K562 (cell line): ENCODE measurements around the gene ELMO1. TPM values are rescaled to one million over a fixed set of nuclear protein-coding genes. Genes with fewer than 3 reads are reported as not detected.

Source experiments
- ATAC-seq: fragments of 200-7000 bp; cut with Tn5 transposase; 3 replicates; pipeline ENCODE4 v1.9.1; 2020; ENCODE audit warnings: moderate library complexity
- BruUV-seq: library from RNA; stranded (reverse); fragments of 400-500 nt; replicated peaks from 2 replicates; lab custom pipeline; 2021; lab: Mats Ljungman, UMichigan
- CTCF ChIA-PET: fragments of 300-600 bp; formaldehyde crosslinking; extraction: SDS; loops from one replicate; lab custom pipeline; 2021; ENCODE audit warnings: low intra/inter-chr PET ratio; lab: Yijun Ruan, JAX
- POLR2A ChIA-PET: fragments of 300-600, 350-650 bp; sonication (Branson Sonifier 250); formaldehyde crosslinking; extraction: SDS; loops from one replicate; lab custom pipeline; 2021; ENCODE audit warnings: antibody characterized with exemption, inconsistent platforms; lab: Yijun Ruan, JAX
- DNase-seq, 4 experiments: peaks; one replicate each; pipeline versions ENCODE4 v3.0.0 to v3.0.0-alpha.2; 2011 to 2018; ENCODE audit warnings: low spot score in 3 of 4, mixed read lengths in 3 of 4; ENCODE audit errors: extremely low read depth in 1 of 4
- FAIRE-seq: peaks from 2 replicates; lab custom pipeline; 2011; peaks lifted over from hg19 to GRCh38; lab: Jason Lieb, UNC
- H2AFZ ChIP-seq: 2 replicates; pipeline ENCODE4 v1.6.0; 2011; ENCODE audit warnings: low read depth, low read length, control low read depth, inconsistent platforms
- H3K27ac ChIP-seq: fragments of 200-600 bp; 3 replicates; pipeline ENCODE4 v1.8.0; 2011; ENCODE audit warnings: low read depth, mild to moderate bottlenecking, control low read depth, inconsistent platforms, low read length, moderate library complexity, mixed read lengths; ENCODE audit errors: extremely low read depth
- H3K27me3 ChIP-seq, 2 experiments: fragments of 300-600 bp in 1 of 2; 2 replicates in 1 of 2; 3 replicates in 1 of 2; pipeline versions ENCODE4 v1.6.0 to v1.8.0; 2011; ENCODE audit warnings: inconsistent platforms in 2 of 2, low read length in 2 of 2, mild to moderate bottlenecking in 1 of 2, mixed read lengths in 1 of 2, moderate library complexity in 1 of 2; ENCODE audit not compliant: control insufficient read depth in 2 of 2, insufficient read depth in 2 of 2
- H3K36me3 ChIP-seq: fragments of 300-600 bp; 3 replicates; pipeline ENCODE4 v1.8.0; 2011; ENCODE audit warnings: mild to moderate bottlenecking, low read length, inconsistent platforms; ENCODE audit not compliant: control insufficient read depth, insufficient read depth
- H3K4me1 ChIP-seq, 2 experiments: fragments of 200-600 bp in 1 of 2; replicated peaks in 1 of 2; 2 replicates in 1 of 2; 3 replicates in 1 of 2; pipeline versions ENCODE4 v1.5.1 to v1.8.0; 2011; ENCODE audit warnings: inconsistent platforms in 2 of 2, low read length in 2 of 2, mild to moderate bottlenecking in 1 of 2, mixed read lengths in 1 of 2, moderate library complexity in 1 of 2; ENCODE audit not compliant: control insufficient read depth in 2 of 2, insufficient read depth in 2 of 2
- H3K4me2 ChIP-seq: 2 replicates; pipeline ENCODE4 v1.6.1; 2011; ENCODE audit warnings: low read length, control low read depth, inconsistent platforms, mixed read lengths; ENCODE audit not compliant: insufficient read depth
- H3K4me3 ChIP-seq: fragments of 200-600 bp; sonication (generic), shearing (Covaris generic); 2 replicates; pipeline ENCODE4 v1.5.1; 2016; ENCODE audit warnings: control low read depth, inconsistent platforms
- H3K79me2 ChIP-seq: fragments of 200-600 bp; 3 replicates; pipeline ENCODE4 v1.8.0; 2011; ENCODE audit warnings: low read length, inconsistent platforms; ENCODE audit not compliant: control insufficient read depth, insufficient read depth
- H3K9ac ChIP-seq, 2 experiments: 2 replicates each; pipeline versions ENCODE4 v1.6.0 to v1.6.1; 2011; ENCODE audit warnings: low read depth in 2 of 2, low read length in 2 of 2, control low read depth in 1 of 2, inconsistent platforms in 1 of 2, mild to moderate bottlenecking in 1 of 2, mixed read lengths in 1 of 2; ENCODE audit not compliant: insufficient read depth in 1 of 2
- H3K9me1 ChIP-seq: one replicate; pipeline ENCODE4 v1.6.0; 2011; ENCODE audit warnings: inconsistent platforms, mild to moderate bottlenecking, low read length, moderate library complexity; ENCODE audit not compliant: control insufficient read depth, insufficient read depth
- H3K9me3 ChIP-seq: replicated peaks from 2 replicates; pipeline ENCODE4 v1.5.1; 2011; ENCODE audit warnings: low read depth, low read length, inconsistent platforms; ENCODE audit not compliant: control insufficient read depth, insufficient read depth
- H4K20me1 ChIP-seq: replicated peaks from 2 replicates; pipeline ENCODE4 v1.6.1; 2011; ENCODE audit warnings: low read length, inconsistent platforms, mixed read lengths; ENCODE audit not compliant: control insufficient read depth, insufficient read depth
- CCAR2 ChIP-seq: fragments of 200-400 bp; formaldehyde crosslinking; IDR thresholded peaks from 2 replicates; pipeline ENCODE4 v1.6.1; 2017; ENCODE audit warnings: mild to moderate bottlenecking, low read depth, low read length
- DACH1 ChIP-seq: fragments of 450-650 bp; IDR thresholded peaks from 2 replicates; pipeline ENCODE4 v1.6.1; 2018; ENCODE audit not compliant: partially characterized antibody
- HIVEP1 ChIP-seq: fragments of 250-450 bp; sonication (Bioruptor Pico); IDR thresholded peaks from 2 replicates; pipeline ENCODE4 v1.4.0; 2020; ENCODE audit warnings: mild to moderate bottlenecking
- SRSF3 ChIP-seq: fragments of 200-400 bp; formaldehyde crosslinking; IDR thresholded peaks from 2 replicates; pipeline ENCODE4 v1.6.1; 2016; ENCODE audit warnings: mild to moderate bottlenecking, low read length, moderate library complexity; ENCODE audit not compliant: insufficient read depth
- TRIM28 ChIP-seq: fragments of 450-650 bp; IDR thresholded peaks from 2 replicates; pipeline ENCODE4 v1.6.1; 2017
- USF1 ChIP-seq: sonication (generic); formaldehyde crosslinking; IDR thresholded peaks from 2 replicates; pipeline ENCODE4 v1.9.0; 2022; ENCODE audit warnings: mild to moderate bottlenecking, missing genetic modification reagents
- ZC3H8 ChIP-seq: fragments of 450-650 bp; IDR thresholded peaks from 2 replicates; pipeline ENCODE4 v1.6.1; 2017
- ZNF175 ChIP-seq: fragments of 200-800 bp; sonication (Bioruptor generic); IDR thresholded peaks from 2 replicates; pipeline ENCODE4 v1.6.1; 2016; ENCODE audit warnings: low read depth, mild to moderate bottlenecking, missing genetic modification characterization, missing compliant biosample characterization
- ZNF280A ChIP-seq: fragments of 450-650 bp; IDR thresholded peaks from 2 replicates; pipeline ENCODE4 v1.6.1; 2018; ENCODE audit warnings: mild to moderate bottlenecking, low read depth; ENCODE audit not compliant: partially characterized antibody
- WGBS: fragments of 100-300 bp; shearing (Covaris generic); methylation state at CpG from one replicate; pipeline ENCODE4 v1.1.6; 2016; ENCODE audit warnings: low coverage, mixed read lengths; ENCODE audit not compliant: insufficient coverage; ENCODE audit errors: missing lambda C conversion rate; 5-methylcytosine and 5-hydroxymethylcytosine counted together
- in situ Hi-C: fragments of 300-500 bp; cut with MboI; formaldehyde crosslinking; loops from 4 replicates; pipeline ENCODE4 v1.15.0; 2018; ENCODE audit warnings: inconsistent platforms, mixed read lengths
- intact Hi-C: fragments of 100-400 bp; cut with micrococcal nuclease; formaldehyde crosslinking; loops from 2 replicates; pipeline ENCODE4 v1.14.2; 2022
- polyA plus RNA-seq, 8 experiments: library from polyadenylated mRNA; depleted of rRNA in 4 of 8; stranded (reverse) in 5 of 8; unstranded in 3 of 8; fragments of >200 nt; fragmentation: Nextera tagmentation in 2 of 8; fragmentation: Illumina TruSeq in 1 of 8; extraction: Ambion mirVana in 2 of 8; extraction: Trizol in 1 of 8; gene quantifications; 2 replicates each; pipeline versions ENCODE4 v1.2.1 to v1.2.3, GENCODE V29; 2011 to 2014; ENCODE audit warnings: inconsistent platforms in 1 of 8, missing spikeins in 1 of 8
- total RNA-seq, 7 experiments: library from RNA; depleted of rRNA in 6 of 7; stranded (reverse); fragments of >200 nt in 6 of 7; fragmentation: Illumina TruSeq in 2 of 7; extraction: Trizol in 2 of 7; gene quantifications; 2 replicates each; pipeline versions ENCODE4 v1.2.1 to v1.2.3, GENCODE V29; 2011 to 2021; ENCODE audit warnings: low replicate concordance in 1 of 7
- TF ChIP-seq, protein P1 (sequence below): fragments of 250-450 bp; sonication (Bioruptor Pico); IDR thresholded peaks from 2 replicates; pipeline ENCODE4 v1.8.0; 2022; ENCODE audit warnings: moderate library complexity, mild to moderate bottlenecking, inconsistent platforms
- TF ChIP-seq, protein P2 (sequence below): sonication (generic); formaldehyde crosslinking; IDR thresholded peaks from 2 replicates; pipeline ENCODE4 v1.8.0; 2022; ENCODE audit warnings: mild to moderate bottlenecking, low read depth, missing genetic modification reagents

The ELMO1 gene
- total and polyA plus RNA-seq, 9 of the 15 experiments (the other 6 are each of a cell fraction or from before 2014, with no cell fraction given) = 0.36 to 7.2 (median 3.6) TPM

- TF ChIP-seq USF1 (CRISPR knock-in tag) (no peak), ZNF280A (no peak), ZNF175 (CRISPR knock-in tag) (no peak), ZC3H8 (no peak), CCAR2 (no peak), DACH1 (no peak), HIVEP1 (no peak)
These were observed 629.0 kb downstream of the ELMO1 start (continued) for GRCh38 chr7:36819639-36820038.

GRCh38 chr7:36814311-36814710, 634.4 kb downstream of the ELMO1 start:
- WGBS = 0% methylated on average over 4 of the region's 4 CpGs
- Histone ChIP-seq H2AFZ (no peak overlapping the region), H3K9me3 (no peaks in the 10 kb centered on the region), H3K4me1 (no peaks in the 10 kb centered on the region), H3K27ac (no peak overlapping the region), H3K36me3 (no peaks in the 10 kb centered on the region), H3K4me2 (no peak overlapping the region), H3K9ac (no peak overlapping the region), H3K4me3 (no peak overlapping the region), H3K9me1 (no peaks in the 10 kb centered on the region), H3K79me2 (no peaks in the 10 kb centered on the region), H3K27me3 (no peaks in the 10 kb centered on the region), H4K20me1 (no peaks in the 10 kb centered on the region)
- intact Hi-C loops (no loop called here), in situ Hi-C loops (no loop called here)
- ChIA-PET POLR2A (no interaction called here), CTCF (no interaction called here)
- BruUV-seq = no TSS peak
- FAIRE-seq (no peak), DNase-seq (no peak), ATAC-seq (no peak)
- TF ChIP-seq, protein P1, sequence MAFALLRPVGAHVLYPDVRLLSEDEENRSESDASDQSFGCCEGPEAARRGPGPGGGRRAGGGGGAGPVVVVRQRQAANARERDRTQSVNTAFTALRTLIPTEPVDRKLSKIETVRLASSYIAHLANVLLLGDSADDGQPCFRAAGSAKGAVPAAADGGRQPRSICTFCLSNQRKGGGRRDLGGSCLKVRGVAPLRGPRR (CRISPR knock-in tag) = no peak
- TF ChIP-seq SRSF3 = no peak
- TF ChIP-seq TRIM28 = no peak
- TF ChIP-seq, protein P2, sequence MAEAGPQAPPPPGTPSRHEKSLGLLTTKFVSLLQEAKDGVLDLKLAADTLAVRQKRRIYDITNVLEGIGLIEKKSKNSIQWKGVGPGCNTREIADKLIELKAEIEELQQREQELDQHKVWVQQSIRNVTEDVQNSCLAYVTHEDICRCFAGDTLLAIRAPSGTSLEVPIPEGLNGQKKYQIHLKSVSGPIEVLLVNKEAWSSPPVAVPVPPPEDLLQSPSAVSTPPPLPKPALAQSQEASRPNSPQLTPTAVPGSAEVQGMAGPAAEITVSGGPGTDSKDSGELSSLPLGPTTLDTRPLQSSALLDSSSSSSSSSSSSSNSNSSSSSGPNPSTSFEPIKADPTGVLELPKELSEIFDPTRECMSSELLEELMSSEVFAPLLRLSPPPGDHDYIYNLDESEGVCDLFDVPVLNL = no peak
